H7 (cell line): ENCODE results near the gene ZEB2. TPM values are rescaled to one million over a fixed set of nuclear protein-coding genes. Genes with fewer than 3 reads are reported as not detected.

Experiments
- DNase-seq: peaks from one replicate; pipeline ENCODE4 v3.0.0; 2012
- H3K27me3 ChIP-seq: 2 replicates; pipeline ENCODE4 v1.6.0; 2011; ENCODE audit warnings: mild to moderate bottlenecking, low read length; ENCODE audit not compliant: control insufficient read depth, insufficient read depth
- H3K36me3 ChIP-seq: replicated peaks from 2 replicates; pipeline ENCODE4 v1.5.1; 2011; ENCODE audit warnings: low read length; ENCODE audit not compliant: control insufficient read depth, insufficient read depth
- H3K4me3 ChIP-seq: 2 replicates; pipeline ENCODE4 v1.5.1; 2011; ENCODE audit warnings: low read depth, mild to moderate bottlenecking, control low read depth, low read length, moderate library complexity; ENCODE audit not compliant: insufficient read depth
- total RNA-seq: library from RNA; depleted of rRNA; stranded (reverse); fragments of >200 nt; shearing (Covaris generic); gene quantifications from 2 replicates; pipeline ENCODE4 v1.2.3, GENCODE V29; 2014; rRNA removed

Gene ZEB2
- total RNA-seq: 4.9 and 6.3 TPM in 2 replicates

- Histone ChIP-seq H3K36me3 (no peaks in the 10 kb centered on the region), H3K27me3 (peaks cover 67% of the 10 kb centered on the region), H3K4me3 (peak within 1 kb of the TSS; percentile 25; the same call in 1 of the 2 replicates)
- DNase-seq: peak; percentile 59
Observed at GRCh38 chr2:144519934-144520731, at the start of gene ZEB2. Gene ZEB2 (minus strand): TSS chr2:144520119. CDS start chr2:144517350, 2,769 bp downstream.

GRCh38 chr2:144567745-144568144 lies 47.8 kb upstream of the ZEB2 start:
- no peaks in the 10 kb centered on the region for H3K36me3 ChIP-seq
- H3K27me3 ChIP-seq: peaks cover 4% of the 10 kb centered on the region; the same call in 1 of the 2 replicates
- no peak overlapping the region for H3K4me3 ChIP-seq
- peak; percentile 41 for DNase-seq

DNA sequence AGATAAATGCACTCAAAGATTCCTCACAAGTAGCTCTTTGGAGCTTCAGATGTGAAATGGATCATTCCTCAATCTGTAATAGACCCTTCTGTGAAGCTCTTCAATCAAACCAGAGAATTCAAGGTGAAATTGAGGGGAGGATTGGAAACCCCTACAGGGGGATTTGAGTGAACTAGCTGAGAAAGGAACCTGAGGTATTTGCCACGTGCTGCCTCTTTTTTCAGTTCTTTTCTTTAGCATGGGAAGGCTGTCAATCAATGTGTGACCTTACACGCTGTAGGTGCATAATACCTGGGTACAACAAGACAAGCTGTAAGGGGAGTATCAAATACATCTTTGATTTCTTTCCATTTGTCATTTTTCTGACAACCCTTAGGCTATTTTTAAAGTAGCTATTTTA lies 46.5 kb upstream of the ZEB2 start:
- no peak for DNase-seq

DNA sequence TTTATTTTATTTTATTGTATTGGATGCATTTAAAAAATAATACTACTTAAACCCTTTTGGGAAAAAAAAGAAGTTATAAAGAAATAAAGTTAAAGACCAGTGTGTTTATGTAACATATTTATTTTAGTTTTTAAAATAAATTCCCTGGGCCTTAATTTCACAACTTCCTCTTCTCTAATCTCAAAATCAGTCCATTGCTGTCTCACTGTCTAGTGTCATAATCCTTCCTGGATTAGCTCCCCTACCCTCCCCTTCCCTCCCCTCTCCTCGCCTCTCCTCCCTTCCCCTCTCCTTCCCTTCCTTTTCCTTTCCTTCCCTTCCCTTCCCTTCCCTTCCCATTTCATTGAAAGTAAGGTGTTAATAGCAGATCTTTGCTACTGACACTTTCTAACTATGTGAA lies 40.3 kb upstream of the ZEB2 start:
- no peaks in the 10 kb centered on the region for H3K27me3 ChIP-seq
- no peaks in the 10 kb centered on the region for H3K36me3 ChIP-seq
- DNase-seq: no peak
- H3K4me3 ChIP-seq: no peak overlapping the region

More for the DNA sequence above, 46.5 kb upstream of the ZEB2 start:
- H3K27me3 ChIP-seq: peaks cover 4% of the 10 kb centered on the region; the same call in 1 of the 2 replicates
- H3K4me3 ChIP-seq: no peak overlapping the region
- H3K36me3 ChIP-seq: no peaks in the 10 kb centered on the region

DNA sequence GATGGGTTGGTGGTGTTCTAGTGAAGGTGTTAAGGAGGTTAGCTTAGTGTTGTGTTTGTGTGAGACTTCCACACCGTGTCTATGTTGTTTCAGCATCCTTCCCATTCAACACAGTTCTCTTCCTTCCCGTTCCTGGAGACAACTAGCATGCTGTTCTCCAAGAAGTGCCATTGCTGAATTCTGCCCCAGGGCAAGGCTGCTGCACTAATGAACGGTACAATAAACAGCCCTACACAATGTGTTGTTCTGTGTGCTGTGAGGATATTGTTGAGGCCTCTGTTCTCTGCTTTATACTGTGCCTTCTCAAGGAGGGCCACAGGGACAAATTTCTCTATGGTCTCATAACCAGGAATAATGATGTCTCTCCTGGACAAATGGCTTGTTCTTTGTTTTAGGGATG lies 39.8 kb upstream of the ZEB2 start:
- no peak overlapping the region for H3K4me3 ChIP-seq
- DNase-seq: no peak
- no peaks in the 10 kb centered on the region for H3K36me3 ChIP-seq
- no peaks in the 10 kb centered on the region for H3K27me3 ChIP-seq

DNA sequence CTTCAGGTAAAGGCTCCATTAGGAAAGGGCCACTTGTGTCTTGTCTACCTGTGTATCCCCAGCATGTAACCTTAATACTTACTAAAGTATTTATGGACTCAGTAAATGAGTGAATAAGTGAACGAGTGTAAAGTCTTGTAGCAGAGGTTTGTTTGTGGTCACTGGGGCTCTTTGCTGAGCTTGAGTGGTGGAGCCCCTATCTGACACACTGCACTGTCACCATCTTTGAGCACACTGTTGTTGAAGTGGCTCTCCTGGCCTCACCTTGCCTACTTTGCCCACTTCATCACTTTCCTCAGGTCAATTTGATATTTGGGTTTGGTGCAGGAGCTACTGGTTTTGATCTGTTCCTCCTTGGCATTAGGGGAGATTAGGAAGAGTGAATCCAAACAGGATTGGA lies 39.3 kb upstream of the ZEB2 start:
- DNase-seq: no peak
- no peaks in the 10 kb centered on the region for H3K27me3 ChIP-seq
- H3K36me3 ChIP-seq: no peaks in the 10 kb centered on the region
- H3K4me3 ChIP-seq: no peak overlapping the region

GRCh38 chr2:144554492-144555210 lies 34.7 kb upstream of the ZEB2 start:
- no peaks in the 10 kb centered on the region for H3K36me3 ChIP-seq
- no peak for DNase-seq
- no peaks in the 10 kb centered on the region for H3K27me3 ChIP-seq
- no peak overlapping the region for H3K4me3 ChIP-seq

- no peaks in the 10 kb centered on the region for H3K27me3 ChIP-seq
- H3K4me3 ChIP-seq: no peak overlapping the region
- H3K36me3 ChIP-seq: no peaks in the 10 kb centered on the region
- DNase-seq: no peak
Observed at GRCh38 chr2:144553379-144553778, 33.5 kb upstream of the ZEB2 start.

GRCh38 chr2:144552821-144553220 lies 32.9 kb upstream of the ZEB2 start:
- DNase-seq: no peak
- Histone ChIP-seq H3K4me3 (no peak overlapping the region), H3K27me3 (no peaks in the 10 kb centered on the region), H3K36me3 (no peaks in the 10 kb centered on the region)

- H3K4me3 ChIP-seq: no peak overlapping the region
- no peak for DNase-seq
- H3K36me3 ChIP-seq: no peaks in the 10 kb centered on the region
- no peaks in the 10 kb centered on the region for H3K27me3 ChIP-seq
Observed at GRCh38 chr2:144550911-144551310, 31.0 kb upstream of the ZEB2 start.

DNA sequence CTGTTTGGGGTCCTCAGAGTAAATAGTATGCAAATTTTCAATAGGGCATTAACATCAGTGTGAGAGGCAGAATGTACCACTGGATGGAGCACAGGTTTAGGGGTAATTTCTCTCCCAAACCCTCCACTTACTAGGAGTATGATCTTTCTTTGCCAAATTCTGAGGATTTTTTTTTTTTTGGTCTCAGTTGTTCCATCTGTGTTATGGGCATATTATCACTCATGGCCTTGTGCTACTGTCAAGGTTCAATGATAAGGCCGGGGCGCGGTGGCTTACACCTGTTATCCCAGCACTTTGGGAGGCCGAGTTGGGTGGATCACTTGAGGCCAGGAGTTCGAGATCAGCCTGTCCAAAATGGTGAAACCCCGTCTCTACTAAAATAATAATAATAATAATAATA lies 30.2 kb upstream of the ZEB2 start:
- DNase-seq: no peak
- H3K36me3 ChIP-seq: no peaks in the 10 kb centered on the region
- H3K4me3 ChIP-seq: no peak overlapping the region
- H3K27me3 ChIP-seq: no peaks in the 10 kb centered on the region

DNA sequence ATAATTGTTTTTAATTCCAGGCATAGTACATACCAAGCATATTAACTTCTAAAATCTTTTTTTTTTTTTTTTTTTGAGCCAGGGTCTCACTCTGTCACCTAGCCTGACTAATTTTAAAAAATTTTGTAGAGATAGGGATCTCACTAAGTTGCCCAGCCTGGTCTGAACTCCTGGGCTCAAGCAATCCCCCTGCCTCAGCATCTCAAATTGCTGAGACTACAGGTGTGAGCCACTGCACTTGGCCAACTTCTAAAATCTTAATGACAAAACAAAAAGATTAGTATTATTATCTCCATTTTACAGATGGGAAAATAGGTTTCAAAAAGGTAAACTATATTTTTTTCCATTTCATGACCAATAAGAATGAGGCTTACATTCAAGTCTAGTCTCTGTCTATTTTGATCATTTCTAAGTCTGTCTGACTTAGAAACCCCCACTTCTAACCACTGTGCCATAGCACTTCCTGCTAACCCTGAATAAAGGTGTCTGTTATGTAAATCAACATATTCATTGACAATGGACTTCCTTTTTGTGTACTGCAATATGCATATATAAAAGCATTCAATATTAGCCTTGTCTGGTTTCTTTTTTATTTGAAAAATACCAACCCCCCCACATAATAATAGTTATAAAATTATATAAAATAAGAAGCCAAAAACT lies 28.7 kb upstream of the ZEB2 start:
- no peak overlapping the region for H3K4me3 ChIP-seq
- DNase-seq: no peak
- no peaks in the 10 kb centered on the region for H3K27me3 ChIP-seq
- no peaks in the 10 kb centered on the region for H3K36me3 ChIP-seq

GRCh38 chr2:144548088-144548487 lies 28.2 kb upstream of the ZEB2 start:
- Histone ChIP-seq H3K4me3 (no peak overlapping the region), H3K36me3 (no peaks in the 10 kb centered on the region), H3K27me3 (no peaks in the 10 kb centered on the region)
- no peak for DNase-seq

GRCh38 chr2:144547494-144547893 lies 27.6 kb upstream of the ZEB2 start:
- DNase-seq: no peak
- H3K27me3 ChIP-seq: no peaks in the 10 kb centered on the region
- H3K4me3 ChIP-seq: no peak overlapping the region
- H3K36me3 ChIP-seq: no peaks in the 10 kb centered on the region

- H3K4me3 ChIP-seq: no peak overlapping the region
- H3K36me3 ChIP-seq: no peaks in the 10 kb centered on the region
- H3K27me3 ChIP-seq: no peaks in the 10 kb centered on the region
- no peak for DNase-seq
Observed at GRCh38 chr2:144546933-144547332, 27.0 kb upstream of the ZEB2 start.
